Lower leg skin (tissue), 3 donors: ENCODE data around the gene DBX1.

Experiments used
- CTCF ChIP-seq, 3 donors: fragments of 450-650 bp; IDR thresholded peaks; one replicate each; pipeline ENCODE4 v1.5.1; 2016; ENCODE audit warnings: antibody characterized with exemption in 3 of 3, mild to moderate bottlenecking in 3 of 3, moderate library complexity in 2 of 3
- POLR2A ChIP-seq, 2 donors: fragments of 450-650 bp; IDR thresholded peaks; one replicate each; pipeline ENCODE4 v1.6.1; 2016 to 2017; ENCODE audit warnings: antibody characterized with exemption in 2 of 2, mild to moderate bottlenecking in 1 of 2, moderate library complexity in 1 of 2

- TF ChIP-seq CTCF (IDR thresholded peaks at IDR 0.05), result no peak
- TF ChIP-seq POLR2A (IDR thresholded peaks at IDR 0.05), result no peak
These were observed 30.6 kb downstream of the DBX1 start for GRCh38 chr11:20129665-20130064.
